Measurements from ENCODE around the gene SYTL3.

SYTL3 gene

DNA sequence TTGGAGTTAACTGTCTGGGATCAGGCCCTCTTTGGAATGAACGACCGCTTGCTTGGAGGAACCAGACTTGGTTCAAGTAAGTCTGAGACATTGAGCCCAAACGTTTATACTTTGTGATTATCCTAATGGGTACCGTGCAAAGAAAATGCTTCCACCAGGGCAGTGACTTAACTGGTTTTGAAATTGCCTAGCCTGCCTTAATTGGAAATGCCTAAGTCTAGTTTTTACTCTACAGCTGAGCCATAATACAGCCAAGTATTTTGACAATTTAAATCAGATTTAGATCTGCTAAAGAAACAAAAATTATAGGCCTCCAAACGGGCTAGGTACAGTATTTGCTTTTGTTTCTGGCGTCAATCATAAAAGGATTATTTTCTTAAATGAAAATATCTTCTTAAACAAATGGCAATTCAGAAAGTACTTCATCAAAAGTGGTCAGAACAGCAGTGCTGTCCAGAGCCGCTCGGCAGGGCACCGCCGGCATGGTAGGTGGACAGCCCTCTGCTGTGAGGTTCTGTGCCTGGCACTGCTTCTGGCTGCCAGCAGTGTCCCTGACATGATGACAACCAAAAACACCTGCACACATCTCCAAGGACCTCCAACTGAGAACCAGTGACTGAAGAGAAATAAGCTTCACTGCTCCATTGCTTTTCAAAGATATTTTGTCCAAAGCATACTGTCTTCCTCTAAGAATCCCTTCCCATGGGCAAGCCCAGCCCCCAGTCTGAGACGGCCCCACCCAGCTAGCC, 113.8 kb downstream of the SYTL3 start:
- no peak for DNase-seq

DNA sequence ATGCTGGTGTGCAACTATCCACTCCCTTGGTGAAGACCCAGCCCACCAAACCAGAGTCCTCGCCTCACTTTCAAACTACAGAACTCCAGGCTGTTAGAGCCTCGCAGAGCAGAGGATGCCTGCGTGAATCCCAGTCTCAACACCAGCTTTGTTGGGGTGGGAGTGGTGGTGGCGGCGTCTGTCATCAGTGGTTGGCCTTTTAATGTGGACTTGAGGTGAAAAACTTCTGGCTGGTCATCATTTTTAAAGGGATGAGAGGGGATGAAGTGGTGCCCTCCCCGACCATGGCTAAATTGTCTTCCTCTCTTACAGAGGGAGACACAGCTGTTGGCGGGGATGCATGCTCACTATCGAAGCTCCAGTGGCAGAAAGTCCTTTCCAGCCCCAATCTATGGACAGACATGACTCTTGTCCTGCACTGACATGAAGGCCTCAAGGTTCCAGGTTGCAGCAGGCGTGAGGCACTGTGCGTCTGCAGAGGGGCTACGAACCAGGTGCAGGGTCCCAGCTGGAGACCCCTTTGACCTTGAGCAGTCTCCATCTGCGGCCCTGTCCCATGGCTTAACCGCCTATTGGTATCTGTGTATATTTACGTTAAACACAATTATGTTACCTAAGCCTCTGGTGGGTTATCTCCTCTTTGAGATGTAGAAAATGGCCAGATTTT, 114.5 kb downstream of the SYTL3 start:
- DNase-seq = no peak

DNA sequence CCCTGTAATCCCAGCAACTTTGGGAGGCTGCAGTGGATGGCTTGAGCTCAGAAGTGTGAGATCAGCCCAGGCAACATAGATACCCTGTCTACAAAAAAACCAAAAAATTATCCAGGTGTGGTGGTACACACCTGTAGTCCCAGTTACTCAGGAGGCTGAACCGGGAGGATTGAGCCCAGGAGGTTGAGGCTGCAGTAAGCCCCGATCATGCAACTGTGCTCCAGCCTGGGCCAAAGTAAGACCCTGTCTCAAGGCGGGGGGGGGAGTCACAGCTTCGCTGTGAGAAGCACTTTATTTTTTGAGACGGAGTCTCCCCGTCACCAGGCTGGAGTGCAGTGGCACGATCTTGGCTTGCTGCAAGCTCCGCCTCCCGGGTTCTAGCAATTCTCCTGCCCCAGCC, 115.1 kb downstream of the SYTL3 start:
- DNase-seq = no peak

DNA sequence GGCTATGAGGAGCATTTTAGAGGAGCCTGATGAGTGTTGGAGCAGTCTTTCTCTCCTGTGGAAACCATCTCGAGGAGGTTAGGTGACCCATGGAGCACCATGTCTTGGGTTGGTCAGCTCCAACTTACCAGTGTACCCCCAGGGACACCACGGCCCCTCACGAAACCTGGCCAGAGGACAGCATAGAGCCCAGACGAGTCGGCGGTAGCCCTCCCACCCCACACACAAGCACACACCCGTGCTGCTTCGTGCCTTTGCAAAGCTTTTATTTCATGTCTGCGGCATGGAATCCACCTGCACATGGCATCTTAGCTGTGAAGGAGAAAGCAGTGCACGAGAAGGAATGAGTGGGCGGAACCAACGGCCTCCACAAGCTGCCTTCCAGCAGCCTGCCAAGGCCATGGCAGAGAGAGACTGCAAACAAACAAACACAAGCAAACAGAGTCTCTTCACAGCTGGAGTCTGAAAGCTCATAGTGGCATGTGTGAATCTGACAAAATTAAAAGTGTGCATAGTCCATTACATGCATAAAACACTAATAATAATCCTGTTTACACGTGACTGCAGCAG, 115.7 kb downstream of the SYTL3 start:
- DNase-seq = no peak

DNA sequence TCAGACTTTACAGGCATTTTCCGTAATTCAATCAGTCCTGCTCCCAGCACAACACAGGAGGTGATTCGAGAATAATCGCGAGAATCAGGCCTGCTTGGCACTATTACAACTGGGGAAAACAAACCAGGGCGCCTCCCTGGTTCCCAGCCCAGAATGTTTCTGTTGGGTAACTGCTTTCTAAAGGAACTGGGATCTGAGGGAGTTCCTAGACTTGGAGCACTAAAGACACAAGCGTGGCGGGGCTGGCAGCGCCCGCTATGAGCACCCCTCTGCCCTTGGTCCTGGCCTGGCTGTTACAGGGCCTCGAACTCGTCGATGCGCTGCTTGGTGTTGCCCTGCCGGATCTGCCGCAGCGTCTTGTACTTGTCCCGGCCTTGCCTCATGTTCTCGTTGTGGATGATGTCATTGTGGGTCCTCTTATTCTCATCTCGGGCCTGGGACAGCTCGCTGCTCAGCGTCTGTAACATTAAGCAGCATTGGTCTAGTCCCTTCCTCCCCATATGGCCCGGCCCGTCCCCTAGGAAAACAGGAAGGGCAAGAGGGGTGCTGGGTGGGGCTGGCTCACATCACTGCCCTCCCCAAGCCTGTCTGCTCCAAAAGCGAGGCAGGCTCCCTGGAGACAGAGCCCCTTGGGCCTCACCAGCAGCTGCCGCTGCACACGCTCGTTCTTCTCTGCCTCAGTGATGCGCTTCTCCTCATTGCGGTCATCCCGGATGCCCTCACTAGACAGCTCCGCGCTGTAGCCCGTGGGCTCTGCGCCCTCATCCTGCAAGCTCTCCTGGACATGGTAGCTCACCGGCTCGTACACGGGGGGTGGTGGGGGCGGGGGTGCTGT, 117.0 kb downstream of the SYTL3 start:
- DNase-seq = peak; percentile 52

DNA sequence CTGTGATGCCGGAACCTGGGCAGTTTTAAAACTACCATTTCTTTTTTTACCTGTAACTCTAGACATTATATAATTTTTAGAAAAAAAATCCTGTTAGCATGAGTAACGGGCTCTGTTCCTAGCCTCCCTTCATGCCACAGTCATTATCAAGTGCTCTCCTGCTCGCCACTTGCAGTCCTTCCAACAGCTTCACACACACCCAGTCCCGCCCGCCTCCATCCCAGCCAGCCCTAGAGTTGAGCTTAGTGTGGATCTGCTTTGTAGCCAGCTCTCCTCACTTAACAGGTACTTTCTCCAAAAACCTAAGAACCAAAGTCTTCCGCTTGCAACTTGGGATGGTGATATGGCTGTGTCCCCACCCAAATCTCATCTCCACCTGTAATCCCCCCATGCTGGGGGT, 117.9 kb downstream of the SYTL3 start:
- DNase-seq = no peak

DNA sequence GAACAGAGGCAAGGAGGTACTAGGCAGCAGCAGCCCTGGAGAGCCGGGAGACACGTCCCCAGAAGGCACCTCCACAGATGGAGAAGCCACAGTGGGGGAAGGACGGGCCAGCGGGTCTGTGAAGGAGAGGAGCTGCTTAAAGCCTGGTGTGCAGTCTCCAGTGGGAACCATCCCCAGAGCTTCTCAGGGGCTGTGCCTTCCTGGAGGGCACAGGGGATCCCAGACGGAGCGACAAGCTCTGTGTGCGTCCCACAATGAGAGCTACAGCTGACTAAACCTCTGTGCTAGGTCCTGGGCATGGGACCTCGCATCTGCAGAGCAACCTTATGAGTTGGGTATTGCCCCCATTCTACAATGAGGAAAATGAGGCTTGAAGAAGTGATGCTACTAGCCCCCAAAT, 118.6 kb downstream of the SYTL3 start:
- DNase-seq = no peak

DNA sequence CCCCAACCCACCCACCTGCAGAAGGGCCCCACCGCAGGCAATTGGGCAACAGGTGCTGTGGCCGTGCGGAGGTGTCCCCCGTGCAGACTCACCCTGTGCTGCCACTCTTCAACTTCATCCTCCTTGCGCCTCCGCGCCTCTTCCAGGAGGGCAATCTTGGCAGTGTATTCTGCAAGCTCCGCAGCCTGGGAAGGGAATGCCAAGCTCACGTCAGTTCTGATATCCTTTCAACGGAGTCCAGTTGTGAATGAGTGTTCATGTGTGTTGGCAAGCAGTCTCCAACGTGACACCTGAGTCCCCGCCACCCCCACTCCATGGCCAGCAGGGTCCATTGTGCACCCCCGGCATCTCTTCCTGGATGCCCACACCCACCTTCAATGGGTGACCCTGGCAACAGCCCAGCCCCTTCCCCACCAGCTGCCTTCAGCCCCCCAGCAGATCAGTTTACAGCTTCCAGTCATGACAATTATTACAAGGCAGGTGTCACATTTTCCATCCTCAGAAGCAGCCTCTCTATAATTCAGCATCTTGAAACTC, 119.4 kb downstream of the SYTL3 start:
- no peak for DNase-seq

DNA sequence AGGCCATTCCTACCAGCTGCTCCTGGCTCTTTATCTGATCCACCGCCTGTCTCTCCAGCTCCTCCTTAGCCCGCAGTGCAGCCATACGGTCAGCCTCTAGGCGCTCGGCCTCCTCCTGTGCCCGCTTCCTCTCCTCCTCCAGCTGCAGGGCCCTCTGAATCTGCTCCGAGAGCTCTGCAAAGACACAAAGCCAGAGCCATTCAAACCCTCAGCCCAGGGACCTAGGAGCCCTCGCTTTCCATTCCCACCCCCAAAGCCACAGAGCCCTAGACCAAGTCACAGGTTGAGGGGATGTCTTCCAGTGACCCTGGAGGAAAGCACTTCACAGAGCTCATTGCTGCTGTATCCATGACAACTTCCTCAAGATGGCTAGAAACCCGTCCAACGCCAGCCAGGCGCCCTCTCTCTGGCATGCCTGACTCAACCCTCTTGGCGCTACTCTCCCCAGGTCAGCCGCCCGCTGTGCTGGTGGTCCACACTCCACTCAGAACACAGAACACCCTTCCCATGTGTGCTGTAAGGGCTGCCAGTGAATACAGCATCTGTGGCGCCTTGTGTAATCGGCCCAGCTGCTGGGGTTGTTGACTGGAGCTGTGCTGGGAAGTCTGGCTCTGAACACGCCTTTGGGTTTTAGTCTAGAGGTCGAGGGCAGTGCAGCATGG, 120.0 kb downstream of the SYTL3 start:
- DNase-seq = peak; percentile 71

DNA sequence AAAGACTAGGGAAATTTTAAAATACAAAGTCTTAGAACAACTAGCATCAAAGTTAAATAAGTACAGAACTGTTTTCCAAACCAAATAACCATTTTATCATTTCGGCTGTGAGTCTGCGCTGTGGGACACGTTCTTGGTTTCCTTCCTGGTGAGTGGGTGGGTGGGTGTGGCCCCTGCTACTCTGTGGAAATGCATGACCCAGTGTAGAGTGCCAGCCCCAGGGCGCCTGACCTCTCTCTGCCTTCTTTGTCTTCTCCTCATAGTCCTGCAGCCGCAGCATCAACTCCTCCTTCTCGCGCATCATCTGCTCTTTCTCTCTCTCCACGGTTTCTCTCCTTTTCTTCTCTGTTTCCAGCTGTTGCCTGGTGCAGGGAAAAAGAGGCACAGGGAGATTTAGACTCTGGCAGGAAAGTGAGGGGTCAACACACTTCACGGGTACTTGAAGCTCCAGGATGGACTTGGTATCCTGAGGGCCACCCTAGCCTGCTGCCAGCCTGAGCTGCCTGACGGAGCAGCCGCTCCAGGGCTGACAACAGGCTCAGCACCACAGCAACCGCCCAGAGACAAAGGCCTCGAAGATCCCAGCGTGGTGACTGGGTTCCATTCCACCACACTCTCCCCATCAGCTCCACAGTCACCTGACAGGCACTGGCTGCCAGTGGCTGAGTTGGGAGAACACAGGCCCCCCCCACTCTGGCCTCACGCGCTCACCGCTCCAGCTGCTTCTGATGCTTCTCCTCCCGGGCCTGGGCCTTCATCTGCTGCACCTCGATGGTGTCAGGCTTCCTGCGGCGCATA, 120.9 kb downstream of the SYTL3 start:
- peak; percentile 41 for DNase-seq

DNA sequence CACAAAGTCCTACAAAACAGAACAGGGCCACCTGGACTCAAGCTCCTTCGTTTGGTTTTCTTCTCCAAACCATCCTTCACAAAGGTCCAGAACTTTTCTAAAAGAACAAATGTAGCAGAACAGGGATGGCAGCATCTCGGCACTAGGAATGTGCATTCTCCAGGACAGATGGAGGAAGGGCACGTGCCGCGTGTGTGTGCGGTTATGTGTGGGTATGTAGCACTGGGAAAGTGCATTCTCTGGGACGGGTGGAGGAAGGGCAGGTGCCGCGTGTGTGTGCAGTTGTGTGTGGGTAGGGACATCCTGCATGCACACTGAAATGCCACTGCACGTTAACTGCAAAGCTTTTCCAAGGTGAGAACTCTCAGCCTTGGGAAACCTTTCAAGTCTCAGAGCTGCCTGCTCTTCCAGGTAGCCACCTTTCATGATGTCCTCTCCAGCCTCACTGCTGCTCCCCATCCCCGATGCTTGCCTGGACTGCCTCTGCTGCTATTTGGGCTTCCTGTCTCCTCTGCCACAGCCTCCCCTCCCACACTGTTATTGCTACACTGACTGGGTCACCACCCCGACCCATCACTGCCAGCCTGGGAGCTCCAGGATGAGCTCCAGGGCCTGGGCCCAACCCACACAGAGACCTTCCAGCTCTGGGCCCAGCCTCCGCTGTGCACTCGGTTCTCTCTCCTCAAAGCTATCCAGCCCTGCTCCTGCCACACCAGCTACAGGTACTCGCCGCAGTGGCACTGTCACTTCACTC, 121.7 kb downstream of the SYTL3 start:
- no peak for DNase-seq

DNA sequence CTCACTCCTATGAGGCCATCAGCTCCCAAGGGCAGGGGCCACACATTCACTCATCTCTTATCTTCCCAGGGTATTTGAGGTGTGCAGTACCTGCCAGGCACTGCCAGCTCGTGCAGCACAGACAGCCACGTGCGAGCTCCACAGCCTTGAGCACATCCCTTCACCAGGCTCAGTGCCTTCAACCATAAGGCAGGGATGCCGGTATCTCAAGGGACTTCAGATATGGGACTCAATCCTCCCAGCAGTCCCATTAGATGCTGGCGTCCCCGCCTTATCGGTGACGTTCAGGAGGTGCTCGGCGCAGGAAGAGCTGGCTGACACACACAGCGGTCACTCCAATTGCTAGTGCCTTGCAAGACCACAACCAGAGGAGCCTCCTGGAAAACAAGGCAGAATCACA, 122.3 kb downstream of the SYTL3 start:
- DNase-seq = no peak

DNA sequence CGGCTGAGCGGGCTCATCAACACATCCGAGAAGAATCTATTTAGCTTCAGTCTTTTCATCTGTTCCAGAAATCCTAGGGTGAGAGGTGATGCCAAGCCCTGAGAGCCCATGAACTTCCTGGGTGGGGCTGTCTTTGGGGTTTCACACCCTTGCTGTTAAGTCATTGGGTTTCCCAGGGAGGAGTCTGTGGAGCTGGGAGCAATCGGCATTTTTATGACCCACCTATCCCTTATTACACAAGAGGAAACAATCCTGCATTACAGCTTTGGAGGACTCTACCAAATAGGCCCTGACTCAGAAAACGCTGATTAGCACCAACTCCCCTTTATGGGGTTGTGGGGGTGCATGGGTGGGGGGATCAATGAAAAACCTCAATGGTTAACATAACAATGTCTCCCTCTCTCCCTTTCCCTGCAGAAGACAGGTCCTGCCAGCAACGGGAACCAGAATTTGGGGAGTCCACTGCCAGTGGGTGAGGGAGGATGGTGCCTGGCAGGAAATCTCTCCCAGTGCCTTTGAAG, 123.1 kb downstream of the SYTL3 start:
- DNase-seq = no peak

DNA sequence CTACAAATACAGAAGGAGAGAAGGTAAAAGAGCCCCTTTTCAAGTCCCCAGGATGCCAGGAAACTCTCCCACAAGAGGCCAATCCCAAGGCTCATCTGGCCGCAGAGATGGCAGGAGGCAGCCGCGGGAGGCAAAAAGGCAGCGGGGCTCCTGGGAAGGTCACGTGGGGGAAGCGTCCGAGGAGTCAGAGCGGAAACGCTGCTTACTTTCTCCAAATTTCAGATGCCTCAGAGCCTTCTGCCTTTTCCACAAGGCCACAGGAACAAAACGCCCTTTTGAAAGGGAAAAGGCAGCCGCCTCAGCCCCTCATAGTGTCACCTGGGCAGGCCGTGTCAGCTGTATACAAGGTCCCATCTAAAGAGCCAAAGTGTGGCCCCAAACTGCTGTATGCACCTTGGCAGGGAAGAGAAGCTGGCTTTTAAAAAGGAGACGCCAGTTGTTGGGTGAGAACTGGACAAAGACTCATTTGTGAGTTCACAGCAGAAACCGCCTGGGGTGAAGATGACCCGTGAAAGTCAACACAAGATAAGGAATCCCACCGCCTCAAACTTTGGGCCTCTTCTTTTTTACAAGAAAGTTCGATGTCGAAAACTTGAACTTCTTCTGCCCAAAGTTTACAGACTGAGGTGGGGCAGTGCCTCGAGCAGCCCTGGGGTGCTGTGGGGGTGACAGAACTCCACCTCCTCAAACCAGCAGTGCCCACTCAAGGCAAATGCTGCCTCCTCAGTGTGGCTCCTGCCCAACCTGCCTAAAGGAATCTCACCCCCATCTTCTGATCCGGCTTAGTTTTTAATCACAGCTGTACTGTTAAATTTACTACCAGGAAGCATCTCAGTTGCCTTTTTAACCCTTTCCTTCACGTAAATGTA, 124.0 kb downstream of the SYTL3 start:
- DNase-seq = no peak

DNA sequence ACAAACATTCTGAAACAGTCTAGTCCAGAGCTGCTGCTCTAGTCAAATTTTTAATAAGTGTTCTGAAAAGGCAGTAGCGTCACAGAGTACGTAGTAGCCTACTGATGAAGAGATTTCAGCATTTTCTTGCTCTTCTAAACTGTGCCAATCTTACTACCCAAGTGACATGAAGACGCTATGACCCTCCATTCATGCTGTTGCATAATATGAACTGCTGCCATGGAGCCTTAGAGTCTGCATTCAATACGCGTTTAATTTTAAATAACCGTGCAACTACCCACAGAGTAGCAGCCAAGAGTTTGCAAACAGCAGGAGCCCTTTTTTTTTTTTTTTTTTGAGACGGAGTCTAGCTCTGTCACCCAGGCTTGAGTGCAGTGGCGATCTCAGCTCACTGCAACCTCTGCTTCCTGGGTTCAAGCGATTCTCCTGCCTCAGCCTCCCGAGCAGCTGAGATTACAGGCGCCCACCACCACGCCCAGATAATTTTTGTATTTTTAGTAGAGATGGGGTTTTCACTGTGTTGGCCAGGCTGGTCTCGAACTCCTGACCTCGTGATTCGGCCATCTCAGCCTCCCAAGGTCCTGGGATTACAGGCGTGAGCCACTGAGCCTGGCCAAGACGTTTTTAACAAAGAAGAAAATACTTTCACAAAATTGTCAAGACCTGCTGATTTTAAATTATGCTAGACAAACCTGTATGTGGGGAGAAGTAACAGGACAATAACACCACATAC, 125.0 kb downstream of the SYTL3 start:
- DNase-seq = no peak

DNA sequence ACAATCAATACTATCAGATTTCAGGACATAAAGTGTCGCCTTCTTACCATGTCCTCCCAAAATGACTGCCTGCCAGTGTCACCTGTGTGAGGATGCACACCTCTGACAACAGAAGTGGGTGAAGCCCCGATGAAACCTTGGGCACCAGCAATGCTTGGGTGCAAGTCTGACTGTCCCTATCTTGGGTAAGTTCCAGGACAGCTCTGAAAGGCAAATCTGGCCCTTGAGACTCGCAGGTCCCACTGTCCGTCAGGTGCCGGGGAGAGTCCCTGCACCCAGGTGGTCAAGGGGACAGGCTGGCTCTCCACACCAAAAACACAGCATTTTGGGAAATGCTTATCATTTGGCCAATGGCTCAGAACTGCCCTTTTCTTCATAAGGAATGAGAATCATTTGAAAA, 126.0 kb downstream of the SYTL3 start:
- DNase-seq = no peak

DNA sequence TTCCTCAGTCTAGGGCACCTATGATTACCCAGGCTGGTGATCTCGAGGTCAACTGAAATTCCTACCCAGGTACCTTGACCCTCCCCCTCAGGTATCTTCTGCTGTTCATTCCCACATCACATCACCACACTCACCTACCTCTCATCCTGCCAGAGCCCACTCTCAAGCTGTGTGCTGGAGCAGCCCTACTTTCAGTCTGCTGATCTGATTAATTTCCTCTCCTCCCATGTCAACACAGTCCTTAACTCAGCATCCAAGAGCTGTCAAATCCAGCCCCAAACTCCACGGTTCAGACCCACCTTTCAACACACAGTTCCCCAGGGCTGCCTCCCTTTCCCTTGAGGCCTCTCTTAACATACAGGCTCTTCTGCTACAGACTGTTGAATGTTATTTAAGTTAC, 126.9 kb downstream of the SYTL3 start:
- DNase-seq = no peak

DNA sequence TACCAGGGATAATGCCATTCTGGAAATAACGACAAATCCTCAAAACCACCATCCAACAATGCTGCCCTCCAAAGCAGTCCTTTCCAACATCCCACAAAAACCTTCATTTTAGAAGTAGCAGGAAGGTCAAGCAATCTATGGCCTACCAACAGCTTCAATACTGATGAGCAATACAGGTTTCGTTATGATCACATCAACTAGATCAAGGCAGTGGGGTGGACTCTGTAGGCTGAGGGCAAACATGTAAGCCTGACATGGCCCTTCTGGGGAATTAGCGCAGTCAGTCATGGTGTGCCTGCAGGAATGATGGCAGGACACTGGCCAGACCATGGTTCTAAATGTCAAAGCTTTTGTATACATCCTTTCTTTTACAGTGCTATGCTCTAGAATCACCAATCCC, 127.7 kb downstream of the SYTL3 start:
- DNase-seq = no peak

DNA sequence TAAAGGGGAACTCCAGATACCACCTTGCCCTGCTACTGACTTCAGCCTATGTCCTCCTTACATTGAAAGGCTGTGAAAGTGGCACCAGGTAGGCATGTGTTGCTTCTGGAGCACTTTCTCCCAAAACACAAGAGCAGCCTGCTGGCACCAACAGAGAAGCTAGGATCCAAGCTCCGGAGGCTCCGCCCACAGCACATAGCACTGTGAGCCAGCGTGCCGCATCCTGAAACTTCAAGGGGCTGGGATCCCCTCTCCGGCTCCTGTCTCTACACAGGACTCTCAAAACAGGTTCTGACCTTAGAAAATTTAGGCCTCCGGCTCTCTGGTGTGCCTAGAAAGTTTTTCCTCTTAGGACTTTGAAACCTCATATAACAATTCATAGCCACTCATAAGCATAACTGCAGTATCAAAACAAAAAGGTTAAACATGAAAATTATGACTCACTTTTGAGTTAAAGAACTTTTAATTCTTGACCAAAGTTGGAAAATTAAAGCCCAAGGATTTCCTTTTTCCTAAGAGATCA, 128.2 kb downstream of the SYTL3 start:
- DNase-seq = no peak

Data from midbrain (tissue), 1 donor.